DND-41 (cell line): ENCODE measurements around the gene CLEC4F.

ENCODE experiments used
- CTCF ChIP-seq: IDR thresholded peaks from 2 replicates; pipeline ENCODE4 v1.5.1; 2012; ENCODE audit warnings: borderline replicate concordance, low read length, moderate library complexity, mild to moderate bottlenecking; ENCODE audit not compliant: poor library complexity, severe bottlenecking; ENCODE audit errors: extremely low read depth
- EZH2 ChIP-seq: IDR thresholded peaks from 3 replicates; pipeline ENCODE4 v1.6.1; 2012; ENCODE audit warnings: borderline replicate concordance, low read depth, mild to moderate bottlenecking, moderate library complexity, low read length, inconsistent platforms; ENCODE audit not compliant: severe bottlenecking

DNA sequence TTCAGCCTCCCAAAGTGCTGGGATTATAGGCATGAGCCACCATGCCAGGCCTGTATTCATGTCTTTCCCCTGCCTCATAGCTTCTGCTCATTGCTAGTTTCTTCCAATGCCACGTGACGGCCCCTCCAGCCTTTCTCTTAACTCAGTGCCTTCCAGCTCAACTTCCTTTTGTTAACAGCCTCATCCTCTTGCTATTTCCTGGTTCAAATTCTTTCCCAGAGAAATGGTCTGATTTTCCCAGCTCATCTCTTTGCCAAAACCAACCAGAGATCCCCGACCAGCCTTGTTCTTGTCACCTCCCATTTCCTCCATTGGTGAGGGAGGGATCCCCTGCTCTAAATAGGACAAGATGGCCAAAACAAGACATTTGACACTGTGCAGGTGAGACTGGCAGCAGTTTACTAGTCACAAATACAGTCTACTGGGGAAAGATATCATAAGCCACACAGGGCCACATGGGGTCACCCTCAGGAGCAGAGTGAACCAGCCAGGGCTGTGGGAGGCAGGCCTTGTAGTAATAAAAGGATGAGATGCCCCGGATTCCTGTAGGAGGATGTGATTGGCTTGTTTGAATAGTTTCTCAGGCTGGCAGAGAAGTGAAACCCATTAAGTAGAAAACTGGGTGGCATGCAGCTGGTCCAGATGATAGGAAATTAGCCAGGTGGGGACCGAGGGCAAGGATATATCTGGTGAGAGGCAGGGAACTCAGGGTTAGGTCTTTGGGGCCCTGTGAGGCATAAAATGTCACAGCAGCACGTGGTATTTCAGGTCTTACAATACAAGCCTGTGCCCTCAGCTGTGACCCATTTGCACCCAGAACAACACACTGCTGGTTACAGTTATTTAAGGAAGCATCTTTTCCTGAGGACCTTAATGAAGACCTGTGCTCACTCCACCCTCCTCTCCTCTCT is 8.8 kb upstream of the CLEC4F start:
- TF ChIP-seq CTCF (no peak), EZH2 (no peak)
